GM19043 (cell line): ENCODE data around the gene RDH13.
A peak's percentile ranks its signal among the peaks of the same experiment; 100 is the strongest.
"Not testable (repeated sequence)": the region's sequence is repeated elsewhere in the genome, so short reads cannot be mapped to it uniquely, and the experiment has no call there.

Source experiments
- ATAC-seq: cut with Tn5 transposase; IDR thresholded peaks from one replicate; pipeline ENCODE4 v1.9.1; 2021; ENCODE audit warnings: low read depth; ENCODE audit not compliant: unreplicated experiment

Gene RDH13, protein sequence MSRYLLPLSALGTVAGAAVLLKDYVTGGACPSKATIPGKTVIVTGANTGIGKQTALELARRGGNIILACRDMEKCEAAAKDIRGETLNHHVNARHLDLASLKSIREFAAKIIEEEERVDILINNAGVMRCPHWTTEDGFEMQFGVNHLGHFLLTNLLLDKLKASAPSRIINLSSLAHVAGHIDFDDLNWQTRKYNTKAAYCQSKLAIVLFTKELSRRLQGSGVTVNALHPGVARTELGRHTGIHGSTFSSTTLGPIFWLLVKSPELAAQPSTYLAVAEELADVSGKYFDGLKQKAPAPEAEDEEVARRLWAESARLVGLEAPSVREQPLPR

GRCh38 chr19:55062735-55063491 is at the start of gene RDH13:
Gene RDH13, minus strand, starts transcription at chr19:55063148. Its CDS starts 116 bp downstream, at chr19:55063032.
- peak; percentile 95 for ATAC-seq

GRCh38 chr19:55112246-55112776 is 49.4 kb upstream of the RDH13 start:
- ATAC-seq = no peak

- ATAC-seq = no peak
Observed at GRCh38 chr19:55111238-55111831, 48.4 kb upstream of the RDH13 start.

DNA sequence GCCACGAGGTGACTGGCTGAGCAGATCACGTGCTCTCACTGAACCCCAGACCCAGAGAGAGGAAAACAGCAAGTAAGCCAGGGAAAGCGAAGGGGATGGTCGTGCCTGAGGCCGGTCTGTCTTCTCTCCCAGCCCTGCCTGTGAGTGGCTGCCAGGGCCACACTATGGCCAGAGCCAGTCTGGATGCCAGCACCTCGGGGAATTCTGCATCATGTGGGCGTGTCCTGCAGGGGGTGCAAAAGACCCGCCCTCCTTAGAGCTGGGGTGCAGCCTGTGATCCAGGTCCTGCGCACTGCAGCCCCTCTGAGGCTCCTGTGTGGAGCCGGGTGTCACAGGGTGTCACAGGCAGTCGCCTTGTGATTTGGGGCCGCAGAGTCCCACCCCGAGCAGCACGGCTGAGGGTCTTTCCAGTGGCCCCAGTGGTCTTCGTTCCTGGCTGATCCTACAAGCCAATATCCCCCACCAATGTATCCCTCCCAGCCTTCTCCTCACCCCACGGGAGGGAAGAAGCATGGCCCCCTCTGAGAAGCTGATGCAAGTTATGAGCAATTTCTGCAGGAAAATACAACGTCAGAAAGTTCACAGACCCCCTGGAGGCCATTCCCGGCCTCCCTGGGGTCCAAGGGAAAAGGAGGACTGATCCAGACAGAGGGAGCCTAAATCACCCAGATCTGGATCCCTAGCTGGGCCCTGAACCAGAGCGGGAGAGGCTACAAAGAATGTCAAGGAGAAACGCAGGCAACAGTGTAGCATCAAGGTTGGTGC is 46.8 kb upstream of the RDH13 start:
- ATAC-seq = no peak

DNA sequence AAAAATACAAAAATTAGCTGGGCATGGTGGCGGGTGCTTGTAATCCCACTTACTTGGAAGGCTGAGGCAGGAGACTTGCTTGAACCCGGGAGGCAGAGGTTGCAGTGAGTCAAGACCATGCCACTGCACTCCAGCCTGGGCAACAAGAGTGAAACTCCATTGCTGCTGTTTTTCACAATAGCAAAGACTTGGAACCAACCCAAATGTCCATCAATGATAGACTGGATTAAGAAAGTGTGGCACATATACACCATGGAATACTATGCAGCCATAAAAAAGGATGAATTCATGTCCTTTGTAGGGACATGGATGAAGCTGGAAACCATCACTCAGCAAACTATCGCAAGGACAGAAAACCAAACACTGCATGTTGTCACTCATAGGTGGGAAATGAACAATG is 44.3 kb upstream of the RDH13 start:
- ATAC-seq = not testable (repeated sequence)

- no peak for ATAC-seq
Observed at GRCh38 chr19:55106591-55106990, 43.6 kb upstream of the RDH13 start.

- ATAC-seq = no peak
Observed at GRCh38 chr19:55105237-55105636, 42.3 kb upstream of the RDH13 start.

- no peak for ATAC-seq
Observed at GRCh38 chr19:55103190-55103589, 40.2 kb upstream of the RDH13 start.

DNA sequence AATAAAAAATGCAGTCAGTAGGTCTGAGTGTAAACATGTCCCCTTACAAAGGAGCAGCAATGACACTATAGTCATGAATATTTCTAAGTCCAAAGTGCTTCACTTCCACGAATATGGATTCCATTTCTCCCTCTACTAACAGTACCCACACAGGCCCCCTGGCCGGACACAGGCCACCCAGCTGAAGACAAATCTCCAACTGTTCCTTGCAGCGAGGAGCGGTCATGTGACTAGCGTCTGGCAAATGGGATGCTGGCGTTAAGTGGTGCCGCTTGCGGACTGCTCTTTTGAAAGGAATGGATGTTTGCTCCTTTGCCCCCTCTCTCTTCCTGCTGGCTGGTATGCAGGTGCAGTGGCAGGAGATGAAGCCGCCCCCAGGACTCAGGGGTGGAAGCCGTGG is 38.3 kb upstream of the RDH13 start:
- no peak for ATAC-seq

DNA sequence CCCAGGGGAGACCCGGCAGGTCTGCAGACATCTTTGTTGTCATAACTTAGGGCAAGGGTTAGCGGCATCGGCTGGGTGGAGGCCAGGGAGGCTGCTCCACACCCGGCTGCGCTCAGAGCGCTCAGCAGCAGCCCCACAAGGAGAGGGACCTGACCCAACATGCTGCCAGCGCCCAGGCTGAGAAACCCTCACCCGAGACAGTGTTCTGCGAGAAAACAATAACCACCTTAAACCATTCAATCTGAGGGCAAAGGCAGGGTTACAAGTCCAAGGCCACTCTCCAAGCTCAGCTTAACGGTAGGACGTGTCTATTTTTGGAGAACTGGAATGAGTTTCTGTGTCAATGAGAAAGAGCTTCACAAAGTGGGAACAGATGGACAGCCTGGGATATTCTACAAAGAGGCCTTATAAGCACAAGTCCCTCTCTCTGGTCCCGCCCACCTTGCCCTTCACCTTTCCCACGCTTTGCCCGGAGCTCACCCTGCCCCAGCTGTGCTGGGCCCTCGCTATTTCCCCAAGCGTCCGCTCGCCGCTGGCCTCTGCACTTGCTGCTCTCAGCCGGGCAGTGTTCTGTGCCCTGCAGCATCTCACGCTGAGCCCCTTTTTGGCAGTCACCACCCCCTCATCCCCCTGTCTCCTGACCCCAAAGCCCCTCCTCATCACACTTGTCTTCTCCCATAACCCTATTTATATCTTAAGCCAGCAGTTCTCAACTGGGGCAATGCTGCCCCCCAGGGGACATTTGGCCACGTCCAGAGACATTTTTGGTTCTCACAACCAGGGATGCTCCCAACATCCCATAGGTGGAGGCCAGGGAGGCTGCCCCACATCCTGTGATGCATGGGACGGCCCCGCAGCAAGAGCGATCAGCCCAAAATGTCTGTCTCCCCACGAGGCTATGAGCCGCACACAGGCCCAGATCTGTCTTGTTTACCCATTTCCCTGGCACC is 36.9 kb upstream of the RDH13 start:
- no peak for ATAC-seq

DNA sequence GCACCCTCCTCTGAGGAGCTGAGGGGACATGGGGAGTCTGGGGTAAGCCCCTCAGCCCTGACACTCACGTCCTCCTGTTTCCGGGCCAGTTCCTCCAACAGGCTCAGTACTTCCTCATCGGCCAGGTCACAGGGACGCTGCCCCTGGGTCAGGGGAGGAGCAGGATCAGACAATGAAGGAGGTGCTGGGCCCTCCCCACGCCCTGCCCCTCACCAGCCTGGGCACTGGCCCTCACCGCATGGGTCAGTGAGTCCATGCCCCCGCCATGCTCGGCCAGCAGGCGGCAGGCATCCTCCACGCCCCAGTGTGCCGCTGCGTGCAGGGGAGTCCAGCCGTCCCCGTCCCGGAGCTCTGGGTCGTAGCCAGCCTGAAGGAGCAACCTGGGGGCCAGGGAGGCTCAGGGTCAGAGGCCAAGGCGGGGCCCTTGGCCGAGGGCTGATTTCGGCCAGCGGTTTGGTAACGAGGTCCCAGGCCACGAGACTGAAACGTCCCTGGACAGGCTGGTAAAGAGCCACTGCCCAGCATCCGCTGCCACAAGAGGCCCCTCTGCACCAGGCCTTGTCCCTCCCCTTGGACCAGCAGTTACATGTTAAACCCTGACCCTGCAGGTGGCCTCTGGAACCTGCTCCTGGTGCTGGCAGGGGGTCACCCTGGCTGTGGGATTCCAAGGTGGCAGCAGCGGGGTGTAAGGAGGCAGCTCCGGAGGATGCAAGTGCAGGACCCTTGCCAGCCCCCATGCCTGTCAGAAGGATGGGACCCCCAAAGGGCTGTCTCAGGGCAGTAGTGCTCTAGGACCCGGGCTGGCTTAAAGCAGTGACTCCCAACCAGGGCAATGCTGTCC is 36.0 kb upstream of the RDH13 start:
- no peak for ATAC-seq

- no peak for ATAC-seq
Observed at GRCh38 chr19:55097864-55098715, 35.1 kb upstream of the RDH13 start.

DNA sequence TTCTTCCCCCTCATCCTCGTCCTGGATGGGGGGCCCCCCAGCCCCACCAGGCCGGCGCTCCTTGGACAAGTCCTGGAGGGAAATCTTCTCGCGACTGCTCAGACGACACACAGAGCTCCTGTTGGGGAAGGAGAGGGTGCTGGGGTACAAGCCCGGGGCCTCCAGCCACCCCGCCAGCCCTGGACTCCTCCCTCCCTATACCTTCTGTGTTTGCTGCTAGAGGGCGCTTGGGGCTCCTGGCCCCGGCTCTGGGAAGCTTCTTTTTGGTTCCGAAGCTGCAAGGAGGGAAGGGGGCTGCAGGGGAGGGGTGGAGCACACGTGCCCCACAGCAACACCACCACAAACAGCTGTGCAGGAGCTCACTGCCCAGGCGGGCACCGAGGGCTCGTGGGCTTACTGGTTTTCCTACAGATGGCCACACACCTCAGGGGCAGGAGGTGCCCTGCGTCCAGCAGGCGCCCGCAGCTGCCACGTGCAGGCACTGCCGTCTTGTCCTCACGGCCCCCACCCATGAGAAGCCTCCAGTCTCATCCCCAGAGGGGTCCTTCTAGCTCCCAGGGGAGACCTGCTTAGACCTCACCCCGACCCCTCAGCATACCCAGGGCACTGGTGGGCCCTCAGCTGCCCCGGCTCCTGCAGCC is 33.2 kb upstream of the RDH13 start:
- no peak for ATAC-seq

DNA sequence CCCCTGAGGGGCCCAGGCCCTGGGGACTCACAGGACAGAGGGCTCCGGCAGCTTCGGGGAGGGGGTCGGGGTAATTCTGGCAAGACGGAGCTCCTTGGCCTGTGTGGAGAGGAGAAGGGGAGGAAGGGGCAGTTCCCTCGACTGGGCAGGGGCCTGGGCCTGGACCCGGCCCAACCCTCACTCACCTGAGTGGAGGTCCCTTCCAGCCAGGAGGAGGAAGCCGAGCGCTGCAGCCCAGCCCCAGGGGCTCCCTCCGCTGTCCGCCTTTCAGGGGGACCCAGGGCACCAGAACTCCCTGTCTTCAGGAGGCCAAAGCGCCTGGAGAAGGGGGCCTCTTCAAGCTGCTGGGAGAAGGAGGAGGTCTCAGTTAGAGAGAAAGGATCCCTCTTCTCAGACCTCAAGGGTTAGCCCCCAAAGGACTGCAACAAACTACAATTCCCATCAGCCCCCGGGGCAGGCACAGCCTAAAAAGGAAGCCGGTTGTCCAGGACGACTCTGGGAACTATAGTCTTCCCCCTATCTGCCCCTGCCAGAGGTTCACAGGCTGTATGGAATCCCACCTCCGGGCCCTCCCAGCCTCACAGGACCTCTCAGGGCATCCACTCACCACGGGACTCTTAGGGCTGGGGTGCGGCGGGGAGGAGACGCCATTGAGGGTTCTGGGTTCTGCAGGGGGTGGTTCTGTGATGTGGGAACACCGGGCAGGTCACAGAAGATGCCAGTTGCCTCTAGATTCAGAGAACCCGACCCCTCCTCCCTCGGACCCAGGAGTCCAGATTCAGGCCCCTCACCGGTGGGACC is 32.5 kb upstream of the RDH13 start:
- no peak for ATAC-seq

GRCh38 chr19:55094456-55095259 is 31.7 kb upstream of the RDH13 start:
- ATAC-seq = no peak
